Stimulated activated CD4-positive, alpha-beta T cell treated with anti-CD3 and anti-CD28 coated beads, Interleukin-4, amount 100 ng/mL, for 48 hours (primary cell): Measurements from ENCODE around the gene PAPPA.

Source experiments
- DNase-seq, 2 donors: peaks; one replicate each; pipeline ENCODE4 v3.0.0-alpha.2; 2020; ENCODE audit warnings: low read depth in 2 of 2

PAPPA gene, protein sequence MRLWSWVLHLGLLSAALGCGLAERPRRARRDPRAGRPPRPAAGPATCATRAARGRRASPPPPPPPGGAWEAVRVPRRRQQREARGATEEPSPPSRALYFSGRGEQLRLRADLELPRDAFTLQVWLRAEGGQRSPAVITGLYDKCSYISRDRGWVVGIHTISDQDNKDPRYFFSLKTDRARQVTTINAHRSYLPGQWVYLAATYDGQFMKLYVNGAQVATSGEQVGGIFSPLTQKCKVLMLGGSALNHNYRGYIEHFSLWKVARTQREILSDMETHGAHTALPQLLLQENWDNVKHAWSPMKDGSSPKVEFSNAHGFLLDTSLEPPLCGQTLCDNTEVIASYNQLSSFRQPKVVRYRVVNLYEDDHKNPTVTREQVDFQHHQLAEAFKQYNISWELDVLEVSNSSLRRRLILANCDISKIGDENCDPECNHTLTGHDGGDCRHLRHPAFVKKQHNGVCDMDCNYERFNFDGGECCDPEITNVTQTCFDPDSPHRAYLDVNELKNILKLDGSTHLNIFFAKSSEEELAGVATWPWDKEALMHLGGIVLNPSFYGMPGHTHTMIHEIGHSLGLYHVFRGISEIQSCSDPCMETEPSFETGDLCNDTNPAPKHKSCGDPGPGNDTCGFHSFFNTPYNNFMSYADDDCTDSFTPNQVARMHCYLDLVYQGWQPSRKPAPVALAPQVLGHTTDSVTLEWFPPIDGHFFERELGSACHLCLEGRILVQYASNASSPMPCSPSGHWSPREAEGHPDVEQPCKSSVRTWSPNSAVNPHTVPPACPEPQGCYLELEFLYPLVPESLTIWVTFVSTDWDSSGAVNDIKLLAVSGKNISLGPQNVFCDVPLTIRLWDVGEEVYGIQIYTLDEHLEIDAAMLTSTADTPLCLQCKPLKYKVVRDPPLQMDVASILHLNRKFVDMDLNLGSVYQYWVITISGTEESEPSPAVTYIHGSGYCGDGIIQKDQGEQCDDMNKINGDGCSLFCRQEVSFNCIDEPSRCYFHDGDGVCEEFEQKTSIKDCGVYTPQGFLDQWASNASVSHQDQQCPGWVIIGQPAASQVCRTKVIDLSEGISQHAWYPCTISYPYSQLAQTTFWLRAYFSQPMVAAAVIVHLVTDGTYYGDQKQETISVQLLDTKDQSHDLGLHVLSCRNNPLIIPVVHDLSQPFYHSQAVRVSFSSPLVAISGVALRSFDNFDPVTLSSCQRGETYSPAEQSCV (N-terminal part only)

DNA sequence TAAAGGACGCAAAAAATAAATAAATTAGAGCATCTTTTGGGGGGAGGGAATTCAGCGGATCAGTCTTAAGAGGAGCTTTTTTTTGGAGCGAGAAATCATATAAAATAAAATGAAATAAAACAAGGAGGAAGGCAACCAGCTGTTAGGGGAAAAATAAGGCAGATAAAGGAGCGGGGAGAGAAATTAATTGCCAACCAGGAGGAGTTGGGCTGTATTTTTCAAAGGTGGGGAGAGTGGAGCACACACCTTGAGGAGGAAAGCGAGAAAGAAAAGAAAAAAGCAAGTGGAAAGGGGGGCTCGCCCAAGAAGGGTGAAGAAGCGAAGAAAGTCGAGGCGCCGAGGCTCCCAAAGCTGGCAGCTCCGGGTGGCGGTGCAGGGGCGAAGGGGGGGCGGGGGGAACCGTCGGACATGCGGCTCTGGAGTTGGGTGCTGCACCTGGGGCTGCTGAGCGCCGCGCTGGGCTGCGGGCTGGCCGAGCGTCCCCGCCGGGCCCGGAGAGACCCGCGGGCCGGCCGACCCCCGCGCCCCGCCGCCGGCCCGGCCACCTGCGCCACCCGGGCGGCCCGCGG, at the start of gene PAPPA:
Gene PAPPA, plus strand, starts transcription at position 27 of the 569 bp plus-strand sequence. Its CDS starts 382 bp downstream, at position 409.
- no peak for DNase-seq

DNA sequence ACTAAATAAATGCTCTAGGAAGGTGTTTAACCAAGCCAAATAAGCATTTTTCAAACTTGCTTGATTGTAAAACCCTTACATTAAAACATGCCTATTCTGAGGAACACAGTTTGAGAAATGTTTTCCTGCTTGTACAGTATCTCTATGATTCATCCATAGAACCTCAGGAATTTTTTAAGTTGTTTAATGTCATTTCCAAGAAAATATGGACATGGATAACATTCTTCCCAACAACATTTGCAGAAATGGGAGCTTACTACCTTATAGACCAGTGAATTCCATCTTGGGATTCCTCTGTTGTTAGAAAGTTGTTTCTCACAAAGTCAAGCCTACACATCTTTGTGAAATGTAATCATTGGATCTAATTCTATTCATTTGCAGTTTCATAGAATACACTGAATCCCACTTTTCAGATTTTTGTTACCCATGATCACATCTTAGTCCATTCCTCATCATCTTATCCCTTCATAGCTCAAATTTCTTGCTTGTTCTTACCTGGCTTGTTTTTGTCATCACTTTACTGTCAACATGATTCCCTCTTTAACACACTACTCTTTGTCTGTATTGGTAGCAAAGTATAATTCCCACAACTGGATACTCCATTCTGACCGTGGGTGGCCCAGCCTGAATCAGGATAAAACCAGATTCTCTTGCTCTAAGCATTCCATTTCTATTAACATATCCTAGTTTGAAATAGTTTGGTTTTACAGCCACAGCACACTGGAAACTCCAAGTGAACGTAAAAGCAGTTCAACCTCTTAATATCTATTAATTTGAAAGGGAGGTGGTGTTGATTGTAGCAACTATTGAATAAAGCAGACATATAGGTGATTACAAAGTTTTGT, 49.4 kb upstream of the PAPPA start:
- DNase-seq: no peak

DNA sequence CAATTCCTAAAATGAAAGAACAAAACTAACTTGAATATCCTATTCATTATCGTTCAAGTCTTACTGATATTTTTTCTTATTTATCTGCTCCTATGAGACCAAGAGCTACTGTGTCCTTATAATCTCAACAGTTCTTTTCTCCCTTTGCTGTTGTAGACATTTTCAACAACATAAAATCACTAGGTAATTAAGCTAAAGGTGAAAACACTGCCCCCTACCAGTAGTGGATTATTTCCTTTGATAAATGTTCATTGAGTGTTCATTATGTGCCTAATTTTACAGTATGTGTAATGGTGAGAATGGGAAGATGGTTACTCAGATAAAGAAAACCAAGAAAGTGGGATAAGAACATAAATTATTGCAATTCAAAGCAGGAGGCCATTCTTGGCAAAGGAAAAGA, 41.4 kb upstream of the PAPPA start:
- DNase-seq: no peak

DNA sequence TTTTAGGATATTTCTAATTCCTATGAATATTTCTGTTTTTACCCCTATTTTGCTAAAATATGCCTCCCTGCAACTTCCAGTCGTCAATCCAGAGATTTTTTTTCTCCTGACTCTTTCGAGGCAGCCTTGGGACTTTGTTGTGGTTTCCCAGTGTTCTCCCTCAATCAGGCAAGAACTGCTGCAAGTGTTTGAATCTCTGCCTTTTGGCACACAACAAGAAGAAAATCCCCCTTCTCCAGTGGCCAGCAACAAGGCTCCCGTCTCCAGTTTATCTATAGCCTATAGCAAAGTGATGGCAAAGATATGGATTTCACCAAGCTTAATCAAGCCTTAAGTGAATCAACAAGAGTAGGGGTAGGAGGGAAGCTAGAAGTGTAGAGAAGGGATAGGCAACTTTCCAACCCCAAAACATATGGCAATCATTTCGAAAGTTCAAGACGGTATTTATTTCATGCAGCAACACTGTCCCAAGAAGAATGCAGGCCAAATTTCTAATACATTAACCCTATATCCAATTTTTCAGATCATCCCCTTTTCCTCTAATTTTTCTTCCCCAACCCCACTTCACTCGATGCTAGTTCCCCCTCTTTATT, 37.7 kb upstream of the PAPPA start:
- DNase-seq: no peak

DNA sequence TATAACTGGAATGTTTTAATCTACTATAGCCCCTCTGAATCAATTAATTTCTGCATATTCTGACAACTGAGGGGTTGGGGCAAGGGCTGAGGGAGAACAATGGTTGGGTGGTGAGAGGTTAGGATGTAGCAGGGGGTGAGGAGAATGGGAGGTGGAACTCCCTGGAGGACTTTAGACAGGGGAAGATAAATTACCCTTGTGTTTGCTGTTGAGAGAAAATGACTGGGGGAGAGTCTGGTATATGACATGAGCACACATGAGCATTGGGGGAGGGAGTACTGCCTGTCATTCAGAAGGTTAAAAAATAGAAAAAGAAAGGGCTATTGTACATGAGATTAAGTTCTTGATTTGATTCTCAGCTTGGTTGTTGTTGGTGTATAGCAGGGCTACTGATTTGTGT, 37.2 kb upstream of the PAPPA start:
- no peak for DNase-seq

DNA sequence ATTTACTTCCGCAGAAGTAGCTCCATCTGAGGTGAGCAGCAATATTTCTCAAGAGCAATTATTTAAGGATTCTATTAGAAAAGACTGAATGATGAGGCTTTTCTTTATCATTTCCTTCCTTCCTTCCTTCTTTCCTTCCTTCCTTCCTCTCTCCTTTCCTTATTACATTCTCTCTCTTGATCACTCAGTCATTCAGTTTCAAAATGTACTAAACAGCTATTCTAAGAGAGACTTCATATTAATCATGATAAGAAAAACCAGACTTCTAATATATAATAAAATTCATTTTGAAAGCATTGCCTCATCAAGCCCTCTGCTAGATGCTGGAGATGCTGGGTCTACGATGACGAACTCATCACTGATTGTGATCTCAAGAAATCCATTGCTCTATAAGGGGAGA, 30.4 kb upstream of the PAPPA start:
- no peak for DNase-seq

DNA sequence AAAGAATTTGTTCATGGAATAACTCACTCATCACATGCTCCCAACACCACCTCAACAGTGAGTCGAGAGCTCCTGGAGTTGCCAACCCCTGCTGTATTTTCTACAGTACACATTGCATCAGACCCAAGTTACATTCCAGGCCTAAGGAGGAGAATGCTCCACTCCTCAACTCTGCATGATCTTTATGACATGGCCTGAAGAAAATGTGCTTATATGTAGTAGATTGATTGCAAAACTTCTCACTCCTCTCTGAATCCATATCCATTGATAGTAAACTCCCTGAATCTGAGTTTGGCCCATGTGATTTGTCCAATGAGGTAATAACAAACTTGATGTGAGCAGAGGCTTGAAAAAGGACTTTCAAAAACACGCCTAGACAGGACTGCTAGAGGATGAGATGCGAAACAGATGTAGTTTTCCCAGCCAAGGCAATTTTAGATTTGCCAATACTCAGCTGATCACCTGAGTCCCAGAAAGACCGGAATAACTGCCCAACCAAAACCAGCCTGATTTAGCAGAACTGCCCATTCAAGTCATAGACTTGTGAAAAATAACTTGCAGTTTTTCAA, 29.0 kb upstream of the PAPPA start:
- no peak for DNase-seq

DNA sequence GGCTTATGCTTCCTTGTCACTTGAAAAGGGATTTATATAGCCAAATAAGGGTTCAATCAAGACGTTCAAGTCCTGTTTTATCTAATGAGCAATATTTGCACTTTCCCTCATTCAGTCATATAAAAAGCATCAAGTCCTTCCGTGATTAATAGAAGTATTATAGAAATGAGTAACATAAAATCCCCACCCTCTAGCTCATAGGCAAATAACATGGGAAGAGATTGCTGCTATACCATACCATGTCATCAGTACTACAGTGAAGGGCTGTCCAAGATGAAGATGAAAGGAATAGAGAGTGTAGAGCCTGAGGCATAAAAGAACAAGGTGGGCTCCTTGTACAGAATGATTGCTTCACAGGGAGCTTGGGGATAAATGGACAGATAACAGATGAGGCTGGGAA, 20.4 kb upstream of the PAPPA start:
- DNase-seq: no peak

DNA sequence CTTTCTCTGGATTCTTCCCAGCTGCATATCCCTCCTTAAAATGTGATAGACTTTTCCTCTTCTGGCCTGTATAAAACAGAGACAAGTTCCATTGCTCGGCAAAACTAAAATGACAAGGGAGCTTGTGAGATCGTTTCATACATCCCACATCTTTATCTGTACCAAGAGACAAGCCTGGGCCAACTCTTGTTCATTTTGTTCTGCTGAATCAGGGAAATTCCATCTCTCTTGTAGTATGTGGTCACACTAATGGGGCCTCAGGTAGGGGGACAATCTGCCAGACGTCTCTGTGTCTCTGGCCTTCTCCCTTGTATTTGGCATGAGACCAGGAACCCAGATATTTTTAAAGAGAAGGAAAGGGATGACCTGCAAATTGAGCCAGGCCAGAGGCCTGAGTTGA, 18.6 kb upstream of the PAPPA start:
- no peak for DNase-seq

DNA sequence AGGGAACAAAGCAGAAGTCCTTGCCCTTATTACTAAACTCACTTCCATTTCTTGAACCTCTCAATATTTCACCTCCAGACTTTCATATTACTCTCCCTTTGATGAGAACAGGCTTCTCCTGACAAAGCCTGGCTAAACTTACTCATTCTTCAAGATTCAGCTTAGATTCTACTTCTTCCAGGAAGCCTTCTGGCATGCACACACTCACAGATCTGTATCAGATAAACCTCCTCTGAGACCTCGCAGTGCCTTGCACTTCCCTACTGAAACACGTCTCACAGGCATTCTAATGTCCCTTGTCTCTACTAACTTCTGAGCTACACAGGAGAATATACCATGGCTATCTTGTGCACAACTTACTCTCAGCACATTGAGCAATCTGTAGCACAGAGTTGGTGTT, 16.6 kb upstream of the PAPPA start:
- DNase-seq: no peak

DNA sequence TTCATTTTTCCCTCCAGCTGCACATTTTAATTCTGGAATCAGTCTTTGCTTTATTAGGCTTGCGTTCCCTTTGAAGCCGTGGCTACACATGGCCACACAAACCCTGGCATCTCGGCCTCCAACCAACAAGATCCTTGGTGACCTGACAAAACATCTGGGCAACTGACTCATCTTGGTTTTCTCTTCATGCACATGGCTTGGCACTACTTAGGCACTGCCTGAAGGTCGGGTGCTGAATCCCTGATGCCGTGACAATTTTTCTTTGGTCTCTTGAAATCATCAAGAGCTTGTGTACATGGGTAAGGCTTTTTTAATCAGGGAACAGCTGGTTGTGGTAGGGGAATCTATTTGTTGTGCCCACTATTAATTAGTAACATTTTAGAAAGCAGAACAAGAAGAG, 16.0 kb upstream of the PAPPA start:
- DNase-seq: no peak

DNA sequence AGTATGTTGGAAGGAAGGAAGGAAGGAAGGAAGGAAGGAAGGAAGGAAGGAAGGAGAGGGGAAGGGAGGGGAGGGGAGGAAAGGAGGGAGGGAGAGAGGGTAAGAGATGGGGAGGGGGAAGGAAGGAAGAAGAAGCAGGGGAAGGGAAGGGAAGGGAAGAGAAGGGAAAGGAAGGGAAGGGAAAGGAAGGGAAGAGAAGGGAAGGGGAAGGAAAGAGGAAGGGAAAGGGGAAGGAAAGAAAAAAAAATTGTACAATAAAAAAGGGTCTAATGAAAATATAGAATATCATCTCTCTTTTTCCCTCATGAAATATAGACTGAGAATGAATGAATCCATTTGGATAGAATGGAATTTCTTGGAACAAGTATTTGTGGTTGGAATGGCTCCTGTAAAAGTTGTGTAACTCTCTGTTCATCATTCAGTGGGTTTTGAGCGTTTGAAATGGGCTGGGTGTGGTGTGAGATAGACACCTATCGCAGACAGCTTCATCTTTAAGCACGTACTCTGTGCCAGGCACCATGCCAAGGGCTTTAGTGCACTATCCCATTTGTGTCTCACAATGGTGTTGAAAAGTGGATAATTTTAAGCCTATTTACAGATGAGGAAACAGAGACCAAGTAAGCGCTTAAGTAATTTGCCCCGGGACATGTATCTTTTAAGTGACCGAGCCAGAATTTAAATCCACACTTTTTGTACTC, 11.6 kb upstream of the PAPPA start:
- DNase-seq: no peak

DNA sequence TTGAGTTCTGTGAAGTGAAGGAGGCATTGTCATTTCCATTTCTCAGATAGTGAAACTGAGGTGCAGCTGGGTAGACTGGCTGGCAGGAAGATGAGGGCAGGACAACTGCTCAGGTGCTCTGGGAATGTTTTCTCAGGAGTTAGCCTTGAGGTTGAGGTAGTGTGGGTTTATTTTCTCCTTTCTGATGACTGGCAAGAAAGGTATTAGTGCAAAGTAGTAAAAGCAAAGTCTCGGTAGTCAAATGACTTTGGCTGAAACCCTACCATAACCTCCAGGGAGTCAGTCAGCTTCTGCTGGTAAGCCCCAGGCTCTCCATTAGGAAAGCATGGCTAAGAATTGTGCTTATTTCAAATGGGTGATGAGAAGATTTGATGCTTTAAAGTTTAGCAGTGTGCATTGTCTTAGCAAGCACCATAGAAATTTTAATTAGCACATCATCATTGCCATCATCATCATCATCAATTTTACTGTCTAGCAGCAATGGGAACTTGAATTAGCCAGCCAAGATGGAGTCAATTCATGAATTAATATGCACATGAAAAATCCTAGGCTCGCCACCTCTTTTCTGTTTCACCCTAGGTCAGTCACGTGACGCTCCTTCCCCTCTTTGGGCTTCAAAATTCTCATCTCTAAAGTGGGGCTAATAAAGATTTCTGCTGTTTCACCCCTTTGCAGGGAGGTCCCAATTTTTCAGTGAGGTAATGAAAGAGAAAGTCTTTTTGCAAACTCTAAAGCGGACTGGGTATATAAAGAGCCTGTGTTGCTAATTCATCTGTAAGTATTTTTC, 10.7 kb upstream of the PAPPA start:
- no peak for DNase-seq

DNA sequence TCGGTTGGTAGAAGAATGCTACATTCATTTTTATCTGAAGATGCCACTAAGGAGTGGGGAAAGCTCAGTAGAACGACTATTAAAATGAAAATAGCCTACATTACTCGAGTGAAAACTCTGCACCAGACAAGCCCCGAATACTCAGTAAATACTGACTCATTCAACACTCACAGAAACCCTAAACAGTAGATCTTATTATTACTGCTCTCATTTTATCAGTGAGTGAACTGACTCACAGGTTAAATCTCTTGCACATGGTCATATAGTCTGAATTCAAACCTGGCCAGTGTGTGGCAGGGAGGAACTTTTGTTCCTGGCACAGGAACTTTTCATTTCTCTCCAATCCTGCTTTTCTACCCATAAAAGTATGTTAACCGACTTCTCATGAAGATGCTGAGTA, 9.6 kb upstream of the PAPPA start:
- no peak for DNase-seq

DNA sequence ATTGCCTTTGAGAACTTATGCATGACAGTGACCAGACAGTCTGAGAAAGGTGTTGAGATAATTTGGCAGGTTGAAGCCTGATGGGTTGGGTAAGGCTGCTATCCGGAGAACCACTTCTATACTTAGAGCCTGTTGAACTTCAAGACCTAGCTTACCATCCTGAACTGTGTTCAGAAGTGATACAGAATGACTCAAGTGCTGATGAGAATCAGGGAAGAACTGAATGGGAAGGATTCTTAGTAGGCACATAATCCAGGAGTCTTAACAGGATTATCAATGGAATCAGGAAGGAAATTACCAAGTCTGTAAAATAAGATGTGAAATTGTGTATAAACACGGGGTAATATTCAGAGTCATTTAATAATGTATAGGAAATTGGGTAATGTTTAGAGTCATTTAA, 9.0 kb upstream of the PAPPA start:
- DNase-seq: no peak

DNA sequence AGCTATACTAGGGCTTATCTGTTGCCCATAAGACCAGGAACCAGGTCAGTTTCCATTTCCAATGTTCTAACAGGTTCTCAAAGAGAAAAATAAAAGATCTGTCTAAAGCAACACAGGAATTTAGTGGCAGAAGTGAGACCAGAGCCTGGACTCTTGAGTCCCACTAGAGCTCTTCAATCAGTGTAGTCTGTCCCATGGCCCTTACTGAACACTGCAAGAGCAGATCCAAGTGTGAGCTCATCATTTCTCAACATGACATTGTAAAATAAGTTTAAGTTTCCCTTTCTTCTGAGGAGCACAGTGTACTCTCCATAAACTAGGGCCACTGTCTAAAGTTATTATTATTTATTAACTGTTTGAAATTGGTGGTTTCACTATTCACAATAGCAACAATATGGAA, 8.6 kb upstream of the PAPPA start:
- DNase-seq: no peak

DNA sequence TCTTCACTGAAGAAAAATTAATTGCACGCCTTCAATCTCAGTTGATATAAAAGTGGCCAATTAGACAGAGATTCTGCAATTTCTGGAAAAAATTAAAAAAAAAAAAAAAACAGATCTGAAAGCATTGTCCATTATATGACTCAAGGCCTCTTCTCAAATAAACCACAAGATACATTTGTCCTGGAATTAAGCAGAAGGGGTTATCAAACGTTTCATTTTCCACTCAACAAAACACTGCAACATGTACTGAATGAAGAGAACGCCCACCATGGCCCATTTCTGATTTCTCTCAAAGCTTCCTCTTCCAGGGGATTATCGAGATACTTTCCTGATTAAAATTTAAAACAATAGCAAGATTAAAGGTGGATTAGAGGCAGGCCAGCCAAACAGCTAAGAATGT, 5.8 kb upstream of the PAPPA start:
- DNase-seq: no peak

DNA sequence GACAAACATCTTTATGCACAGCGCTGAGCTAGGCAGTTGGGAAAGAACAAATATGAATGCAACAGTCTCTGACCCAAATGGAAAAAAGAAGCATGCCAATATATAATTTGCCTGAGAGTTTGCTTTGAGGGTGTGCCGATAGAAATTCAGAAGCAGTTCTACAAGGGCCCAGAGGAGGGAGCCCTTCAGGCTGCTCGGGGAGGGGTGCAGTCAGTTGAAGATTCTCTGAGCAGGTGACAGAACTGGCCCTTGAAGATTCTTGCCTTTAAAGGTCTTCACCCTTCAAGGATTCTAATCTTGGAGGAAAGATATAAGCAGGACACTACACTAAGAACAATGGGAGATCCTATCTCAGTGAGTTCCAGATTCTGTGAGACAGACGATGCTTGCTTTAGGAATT, 3.7 kb upstream of the PAPPA start:
- DNase-seq: no peak

DNA sequence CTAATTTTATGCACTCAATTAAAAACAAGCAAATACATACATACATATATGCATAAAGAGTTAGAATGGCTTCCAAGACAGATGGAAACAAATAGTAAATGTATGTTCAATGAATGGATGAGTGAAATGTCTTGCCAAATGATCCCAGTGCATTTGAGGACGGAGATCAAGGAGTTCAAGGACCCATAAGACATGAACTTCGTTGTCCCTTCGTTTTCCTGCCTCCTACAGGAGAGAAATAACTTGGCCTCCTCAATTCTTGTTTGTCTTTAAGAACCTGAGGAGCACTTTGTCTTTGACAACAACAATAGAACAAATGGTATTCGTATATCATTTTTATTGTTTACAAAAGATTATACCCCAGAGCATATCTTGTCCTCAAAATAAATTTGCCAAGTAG, 2.4 kb upstream of the PAPPA start:
- no peak for DNase-seq
